ENCODE measurements around the gene DNLZ. TPM values are rescaled to one million over a fixed set of nuclear protein-coding genes. Genes with fewer than 3 reads are reported as not detected.

The DNLZ gene
- total RNA-seq, 4 donors from 2014 or later, result 6.8 to 29.4 (median 27.3) TPM

DNA sequence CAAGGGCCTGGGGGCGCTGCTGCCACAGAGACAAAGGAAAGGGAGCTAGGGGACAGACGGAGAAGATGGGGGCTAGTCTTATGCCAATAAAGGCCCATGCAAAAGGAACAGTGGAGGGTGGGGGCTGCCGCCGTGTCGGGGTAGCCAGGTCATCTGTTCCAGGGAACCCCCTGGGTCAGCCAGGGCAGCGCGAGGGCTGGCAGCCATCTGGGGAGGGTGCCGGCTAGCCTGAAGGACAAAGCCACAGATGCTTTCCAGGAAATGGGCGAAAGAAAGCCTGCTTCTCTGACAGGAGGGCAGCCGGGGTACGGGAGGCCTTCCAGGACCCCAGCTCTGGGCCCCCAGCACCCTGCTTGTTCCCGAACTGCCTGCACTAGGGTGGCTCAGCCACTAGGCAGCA is 11.6 kb upstream of the DNLZ start:
- Histone ChIP-seq H3K27ac (no peak overlapping the region), H3K27me3 (no peaks in the 10 kb centered on the region), H3K36me3 (no peaks in the 10 kb centered on the region), H3K4me1 (no peaks in the 10 kb centered on the region), H3K9me3 (no peaks in the 10 kb centered on the region), H3K4me3 (no peak overlapping the region)
- intact Hi-C loops (cut with DNase I; ENCODE audit: low total_unique reads), result no loop called here
- TF ChIP-seq, protein P1, sequence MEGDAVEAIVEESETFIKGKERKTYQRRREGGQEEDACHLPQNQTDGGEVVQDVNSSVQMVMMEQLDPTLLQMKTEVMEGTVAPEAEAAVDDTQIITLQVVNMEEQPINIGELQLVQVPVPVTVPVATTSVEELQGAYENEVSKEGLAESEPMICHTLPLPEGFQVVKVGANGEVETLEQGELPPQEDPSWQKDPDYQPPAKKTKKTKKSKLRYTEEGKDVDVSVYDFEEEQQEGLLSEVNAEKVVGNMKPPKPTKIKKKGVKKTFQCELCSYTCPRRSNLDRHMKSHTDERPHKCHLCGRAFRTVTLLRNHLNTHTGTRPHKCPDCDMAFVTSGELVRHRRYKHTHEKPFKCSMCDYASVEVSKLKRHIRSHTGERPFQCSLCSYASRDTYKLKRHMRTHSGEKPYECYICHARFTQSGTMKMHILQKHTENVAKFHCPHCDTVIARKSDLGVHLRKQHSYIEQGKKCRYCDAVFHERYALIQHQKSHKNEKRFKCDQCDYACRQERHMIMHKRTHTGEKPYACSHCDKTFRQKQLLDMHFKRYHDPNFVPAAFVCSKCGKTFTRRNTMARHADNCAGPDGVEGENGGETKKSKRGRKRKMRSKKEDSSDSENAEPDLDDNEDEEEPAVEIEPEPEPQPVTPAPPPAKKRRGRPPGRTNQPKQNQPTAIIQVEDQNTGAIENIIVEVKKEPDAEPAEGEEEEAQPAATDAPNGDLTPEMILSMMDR (IDR thresholded peaks at IDR 0.05), result no peak
- no peak for TF ChIP-seq POLR2A (IDR thresholded peaks at IDR 0.05)
- DNase-seq, result no peak

DNA sequence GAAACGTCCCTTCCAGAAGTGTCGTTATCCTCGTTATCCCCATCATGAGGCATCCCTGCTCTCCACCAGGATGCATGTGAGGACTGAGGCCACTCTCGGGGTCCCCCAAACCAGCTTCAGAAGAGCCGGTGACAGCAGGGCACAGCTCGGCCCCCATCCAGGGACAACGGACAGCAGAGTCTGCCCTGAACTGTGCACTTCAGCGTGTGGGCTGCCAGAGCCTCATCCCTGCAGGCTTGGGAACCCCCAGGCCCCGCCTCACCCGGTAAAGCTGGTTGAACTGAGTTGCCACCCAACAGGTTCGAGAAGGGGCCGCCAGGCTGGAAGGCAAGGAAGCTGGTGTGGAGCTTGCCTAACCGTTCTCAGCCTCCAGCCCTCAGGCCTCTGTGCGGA is 10.6 kb upstream of the DNLZ start:
- intact Hi-C loops (cut with DNase I; ENCODE audit: low total_unique reads), result no loop called here
- no peaks in the 10 kb centered on the region for H3K4me1 ChIP-seq
- no peaks in the 10 kb centered on the region for H3K36me3 ChIP-seq
- no peak overlapping the region for H3K27ac ChIP-seq
- TF ChIP-seq, protein P1 (IDR thresholded peaks at IDR 0.05), result no peak
- TF ChIP-seq POLR2A (IDR thresholded peaks at IDR 0.05), result no peak
- H3K4me3 ChIP-seq, result no peak overlapping the region
- DNase-seq, result no peak
- H3K9me3 ChIP-seq, result no peaks in the 10 kb centered on the region
- no peaks in the 10 kb centered on the region for H3K27me3 ChIP-seq

DNA sequence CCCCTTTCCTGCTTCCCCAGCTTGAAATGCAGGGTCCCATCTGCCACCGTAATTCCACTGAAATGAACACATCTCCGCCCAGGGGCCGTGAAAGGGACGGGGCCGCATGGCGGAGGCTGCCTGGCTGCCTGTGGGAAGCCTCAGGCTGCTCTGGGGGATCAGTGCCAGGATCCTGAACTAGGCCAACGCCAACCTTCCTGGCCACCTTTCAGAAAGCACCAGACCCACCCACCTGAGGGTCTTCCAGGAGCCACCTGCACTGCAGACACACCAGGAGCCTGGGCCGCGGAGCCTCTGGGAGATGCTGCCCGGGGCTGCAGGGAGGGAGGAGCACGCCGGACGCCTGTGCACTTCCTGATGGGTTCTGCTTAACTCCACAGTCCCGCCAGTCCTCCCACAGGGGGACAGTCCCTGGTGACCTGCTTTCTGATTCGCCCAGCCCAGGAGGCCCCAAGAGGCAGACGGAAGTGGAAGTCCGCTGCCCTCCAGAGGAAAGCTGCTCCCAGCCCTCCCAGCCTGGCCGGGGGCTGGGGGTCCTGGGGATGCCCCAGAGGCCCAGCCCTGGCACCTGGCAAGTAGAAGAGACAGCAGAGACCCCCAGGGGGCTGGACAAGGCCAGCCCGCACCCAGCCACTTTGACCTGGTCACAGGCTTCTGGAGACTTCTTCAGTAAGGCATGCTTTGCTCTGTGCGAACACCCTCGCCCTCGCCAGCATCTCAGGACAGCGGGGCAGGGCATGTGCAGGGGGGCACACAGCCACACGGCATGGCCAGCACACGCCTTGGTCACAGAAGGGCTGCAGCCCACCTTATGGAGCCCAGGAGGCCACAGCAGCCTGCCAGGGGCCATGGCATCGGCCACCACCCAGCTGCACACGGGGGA is 10.0 kb upstream of the DNLZ start, which contains the start of gene CARD9:
Gene CARD9 (minus strand): TSS at position 370 of the 883 bp plus-strand sequence. CDS start 1,591 bp downstream, outside the sequence.
- TF ChIP-seq POLR2A (IDR thresholded peaks at IDR 0.05), result no peak
- TF ChIP-seq, protein P1 (IDR thresholded peaks at IDR 0.05), result no peak
- H3K27ac ChIP-seq, result no peak within 1 kb of the TSS
- no peaks in the 10 kb centered on the region for H3K27me3 ChIP-seq
- no peak for DNase-seq
- no peaks in the 10 kb centered on the region for H3K9me3 ChIP-seq
- no peaks in the 10 kb centered on the region for H3K4me1 ChIP-seq
- H3K4me3 ChIP-seq, result no peak within 1 kb of the TSS
- H3K36me3 ChIP-seq, result no peaks in the 10 kb centered on the region
- intact Hi-C loops (cut with DNase I; ENCODE audit: low total_unique reads), result no loop called here

DNA sequence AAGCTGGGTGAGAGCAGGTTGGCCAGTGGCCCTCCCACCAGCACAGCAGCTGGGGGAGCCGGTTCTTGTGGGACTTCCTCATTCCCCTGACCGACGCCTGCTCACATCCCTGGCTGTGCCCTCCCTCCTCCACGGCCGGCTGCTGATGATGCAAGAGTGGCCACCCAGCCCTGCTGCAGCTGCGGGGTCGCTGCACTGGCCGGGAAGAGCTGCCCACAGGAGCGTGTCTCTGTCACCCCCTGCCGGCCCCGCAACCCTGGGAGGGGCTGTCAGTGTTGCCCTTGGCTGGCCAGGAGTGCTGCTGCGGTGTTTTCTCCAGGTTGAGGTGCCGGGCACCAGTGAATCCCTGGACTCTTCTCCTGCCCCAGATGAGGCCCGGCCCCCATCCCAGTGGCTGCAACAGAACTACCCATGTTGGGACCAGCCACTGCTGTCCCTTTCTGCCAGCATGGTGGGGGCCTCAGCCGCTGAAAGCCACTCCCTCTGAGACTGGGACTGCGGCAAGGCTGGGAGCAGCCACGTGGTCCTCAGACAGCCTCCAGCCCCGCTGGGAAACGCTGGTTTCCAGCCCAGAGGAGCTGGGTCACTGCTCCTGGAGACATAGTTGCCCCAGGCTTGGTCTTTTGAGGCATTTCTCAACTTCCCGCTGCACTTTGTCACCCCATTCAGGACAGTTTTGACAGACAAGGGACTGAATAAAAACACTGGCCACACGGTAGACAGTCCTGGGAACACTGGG is 9.2 kb upstream of the DNLZ start:
- H3K4me3 ChIP-seq, result no peak overlapping the region
- H3K9me3 ChIP-seq, result no peaks in the 10 kb centered on the region
- peak in 1 of 2 donors; percentile 58 for DNase-seq
- TF ChIP-seq, protein P1 (IDR thresholded peaks at IDR 0.05), result peak in 1 of 4 experiments; percentile 28
- no peak for TF ChIP-seq POLR2A (IDR thresholded peaks at IDR 0.05)
- no peaks in the 10 kb centered on the region for H3K36me3 ChIP-seq
- H3K4me1 ChIP-seq, result no peaks in the 10 kb centered on the region
- H3K27ac ChIP-seq, result no peak overlapping the region
- intact Hi-C loops (cut with DNase I; ENCODE audit: low total_unique reads), result no loop called here
- H3K27me3 ChIP-seq, result no peaks in the 10 kb centered on the region

DNA sequence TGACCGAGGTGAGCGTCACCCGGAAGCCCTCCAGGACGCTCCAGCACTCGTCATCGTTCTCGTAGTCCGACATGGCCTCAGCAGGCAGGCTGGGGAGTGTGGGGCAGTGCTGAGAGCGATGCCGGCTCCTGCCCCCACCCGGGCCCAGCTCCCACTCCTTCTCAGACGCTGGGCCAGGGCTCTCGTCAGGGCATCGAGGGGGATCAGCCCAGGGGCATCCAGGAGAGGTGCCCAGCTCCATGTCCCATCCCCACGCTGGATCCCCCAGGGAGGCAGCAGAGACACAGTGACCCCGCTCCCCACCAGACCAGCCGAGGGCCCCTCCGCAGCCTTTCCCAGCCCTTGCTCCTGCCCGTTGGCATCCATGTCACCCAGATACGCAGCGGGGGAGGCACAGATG is 8.5 kb upstream of the DNLZ start:
- H3K4me1 ChIP-seq, result no peaks in the 10 kb centered on the region
- no peak for TF ChIP-seq POLR2A (IDR thresholded peaks at IDR 0.05)
- TF ChIP-seq, protein P1 (IDR thresholded peaks at IDR 0.05), result no peak
- no peaks in the 10 kb centered on the region for H3K36me3 ChIP-seq
- no peaks in the 10 kb centered on the region for H3K9me3 ChIP-seq
- no peak overlapping the region for H3K27ac ChIP-seq
- intact Hi-C loops (cut with DNase I; ENCODE audit: low total_unique reads), result no loop called here
- no peaks in the 10 kb centered on the region for H3K27me3 ChIP-seq
- no peak overlapping the region for H3K4me3 ChIP-seq
- no peak for DNase-seq
